Measurements from ENCODE around the gene MVB12B.

The MVB12B gene

DNA sequence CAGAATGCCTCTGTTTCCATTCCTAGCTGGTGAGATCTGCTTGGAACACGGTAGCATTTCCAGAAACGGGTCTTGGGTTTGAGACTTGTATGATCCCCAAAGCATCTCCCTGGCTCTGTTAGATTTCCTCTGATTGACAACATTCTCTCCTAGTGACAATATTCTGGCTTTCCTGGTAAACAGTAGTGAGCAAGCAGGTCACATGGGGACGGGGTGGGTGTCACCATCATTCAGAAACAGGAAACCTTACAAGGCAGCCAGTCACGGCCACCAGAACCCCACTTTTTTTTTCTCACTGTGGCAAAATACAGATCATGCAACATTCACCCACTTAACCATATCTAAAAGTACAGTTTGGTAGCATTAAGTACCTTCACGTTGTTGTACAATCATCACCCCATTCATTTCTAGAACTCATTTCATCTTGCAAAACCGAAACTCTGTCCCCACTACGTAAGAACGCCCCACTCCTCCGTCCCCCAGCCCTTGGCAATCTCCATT is 197.0 kb downstream of the MVB12B start:
- Histone ChIP-seq H3K9me3 (replicated peaks in 1 of 11) (no peaks in the 10 kb centered on the region), H3K4me1 (peaks cover 9 to 68% (median 17%) of the 10 kb centered on the region in 10 experiments; a peak in 16 of 20 replicates), H3K36me3 (no peaks in the 10 kb centered on the region), H3K27me3 (peaks cover 9 to 78% (median 55%) of the 10 kb centered on the region in 11 experiments), H3K9ac (no peak overlapping the region; a peak in 1 of 22 replicates), H3K27ac (peak overlapping the region in 1 of 11 experiments; percentile 20; a peak in 2 of 22 replicates), H4K20me1 (peaks cover 0 to 5% (median 0%) of the 10 kb centered on the region in 11 experiments; a peak in 3 of 22 replicates), H3K4me2 (peak overlapping the region in 5 of 11 experiments; percentile 9 to 78 (median 51); a peak in 6 of 22 replicates), H3K4me3 (no peak overlapping the region)
- TF ChIP-seq Cebpa-rat (IDR thresholded peaks at IDR 0.05), result no peak

DNA sequence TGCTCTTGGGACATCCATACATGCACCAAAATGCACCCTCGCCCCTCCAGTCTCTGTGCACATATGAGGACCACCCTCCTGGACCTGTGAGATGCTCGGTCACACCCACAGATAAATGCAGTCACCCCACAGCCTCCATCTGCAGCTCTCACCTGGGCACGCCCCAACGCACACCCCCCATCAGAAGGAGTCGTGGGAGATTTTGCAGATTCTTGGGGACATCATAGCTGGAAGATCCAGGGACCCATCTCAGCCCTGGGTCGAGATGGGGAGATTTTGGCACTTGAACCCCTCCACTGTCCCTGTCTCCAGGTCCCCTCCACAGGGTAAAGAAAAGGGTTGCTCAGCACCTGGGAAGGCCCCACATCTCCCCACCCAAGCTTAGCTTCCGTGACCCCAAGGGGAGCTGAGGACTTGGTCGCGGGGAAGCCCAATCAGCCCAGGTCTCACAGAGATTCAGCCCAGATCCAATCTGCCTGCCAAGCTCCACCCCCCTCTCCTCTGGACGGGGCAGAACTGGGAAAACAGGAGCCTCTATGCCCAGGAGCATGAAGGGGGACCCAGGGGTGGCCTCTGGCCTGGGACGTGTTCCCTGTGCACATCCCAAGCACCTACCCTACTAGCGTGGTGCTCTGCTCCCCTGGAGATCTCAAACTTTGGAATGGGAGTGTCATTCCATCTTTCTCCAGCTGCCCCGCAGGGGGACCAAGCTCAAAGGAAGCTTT is 197.9 kb downstream of the MVB12B start:
- Histone ChIP-seq H3K4me3 (no peak overlapping the region), H4K20me1 (no peaks in the 10 kb centered on the region; a peak in 3 of 22 replicates), H3K4me2 (peak overlapping the region in 3 of 11 experiments; percentile 51 to 78 (median 74); a peak in 6 of 22 replicates), H3K27me3 (peaks cover 3 to 69% (median 47%) of the 10 kb centered on the region in 11 experiments; a peak in 21 of 22 replicates), H3K9me3 (replicated peaks in 1 of 11) (no peaks in the 10 kb centered on the region), H3K9ac (no peak overlapping the region), H3K36me3 (no peaks in the 10 kb centered on the region), H3K4me1 (peaks cover 9 to 59% (median 17%) of the 10 kb centered on the region in 10 experiments; a peak in 16 of 20 replicates), H3K27ac (no peak overlapping the region)
- TF ChIP-seq Cebpa-rat (IDR thresholded peaks at IDR 0.05), result no peak

GRCh38 chr9:126526218-126527108 is 199.8 kb downstream of the MVB12B start:
- Histone ChIP-seq H3K27ac (0 out of 22 replicates have a peak overlapping the region, but pooled peaks of 1 of the 11 experiments have one; percentile 14), H3K27me3 (peaks cover 3 to 50% (median 27%) of the 10 kb centered on the region in 11 experiments; a peak in 15 of 22 replicates), H3K4me1 (peaks cover 9 to 59% (median 17%) of the 10 kb centered on the region in 10 experiments; a peak in 16 of 20 replicates), H3K9ac (no peak overlapping the region; a peak in 1 of 22 replicates), H3K4me2 (peak overlapping the region in 10 of 11 experiments; percentile 11 to 78 (median 30); a peak in 12 of 22 replicates), H3K4me3 (no peak overlapping the region), H3K9me3 (replicated peaks in 1 of 11) (no peaks in the 10 kb centered on the region), H4K20me1 (no peaks in the 10 kb centered on the region; a peak in 1 of 22 replicates), H3K36me3 (no peaks in the 10 kb centered on the region)
- TF ChIP-seq Cebpa-rat (IDR thresholded peaks at IDR 0.05), result no peak

DNA sequence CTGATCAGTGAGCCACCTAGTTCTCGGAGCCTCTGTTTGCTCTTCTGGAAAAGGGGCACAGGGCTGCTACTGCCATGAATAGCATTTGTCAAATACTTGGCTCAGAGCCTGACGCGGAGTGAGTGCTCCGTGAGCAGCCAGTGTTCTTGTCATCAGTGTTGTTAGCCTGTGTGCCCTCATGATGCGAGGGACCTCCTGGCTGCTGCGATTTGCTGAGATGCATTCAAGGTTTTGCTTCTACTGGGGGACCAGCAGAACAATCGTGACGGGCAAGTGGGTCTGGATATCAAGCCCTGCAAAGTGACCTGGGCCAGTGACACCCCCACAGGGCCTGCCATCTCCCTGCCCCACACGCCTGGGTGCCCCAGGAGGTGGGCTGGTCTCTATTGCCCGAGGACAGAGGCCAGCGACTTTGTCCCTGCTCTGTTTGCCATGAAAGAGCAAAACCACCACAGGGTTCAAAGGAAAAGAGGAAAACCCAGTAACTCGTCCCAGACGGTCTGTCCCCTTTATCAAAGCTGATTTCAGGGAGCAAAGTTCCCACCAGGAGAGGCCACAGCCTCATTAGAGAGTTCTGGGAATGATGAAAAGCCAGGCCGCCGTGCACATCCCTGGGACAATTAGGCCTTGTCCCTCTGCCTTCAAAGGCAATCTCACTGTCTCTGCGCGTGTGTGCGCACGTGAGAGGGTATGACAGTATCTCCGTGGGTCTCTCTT is 200.6 kb downstream of the MVB12B start:
- no peaks in the 10 kb centered on the region; a peak in 1 of 22 replicates for H4K20me1 ChIP-seq
- peaks cover 9 to 63% (median 17%) of the 10 kb centered on the region in 10 experiments; a peak in 16 of 20 replicates for H3K4me1 ChIP-seq
- H3K27me3 ChIP-seq, result peaks cover 3 to 42% (median 19%) of the 10 kb centered on the region in 11 experiments; a peak in 15 of 22 replicates
- no peaks in the 10 kb centered on the region for H3K9me3 ChIP-seq (replicated peaks in 1 of 11)
- H3K4me2 ChIP-seq, result peak overlapping the region in 4 of 11 experiments; percentile 24 to 78 (median 51); a peak in 4 of 22 replicates
- no peaks in the 10 kb centered on the region for H3K36me3 ChIP-seq
- no peak overlapping the region for H3K4me3 ChIP-seq
- H3K27ac ChIP-seq, result 0 out of 22 replicates have a peak overlapping the region, but pooled peaks of 1 of the 11 experiments have one; percentile 14
- H3K9ac ChIP-seq, result no peak overlapping the region
- TF ChIP-seq Cebpa-rat (IDR thresholded peaks at IDR 0.05), result no peak

- Histone ChIP-seq H3K36me3 (no peaks in the 10 kb centered on the region), H3K9ac (no peak overlapping the region), H3K27me3 (peaks cover 0 to 34% (median 11%) of the 10 kb centered on the region in 11 experiments; a peak in 12 of 22 replicates), H3K4me1 (peaks cover 9 to 63% (median 18%) of the 10 kb centered on the region in 10 experiments; a peak in 16 of 20 replicates), H3K4me2 (no peak overlapping the region), H4K20me1 (no peaks in the 10 kb centered on the region; a peak in 1 of 22 replicates), H3K27ac (no peak overlapping the region), H3K9me3 (replicated peaks in 1 of 11) (no peaks in the 10 kb centered on the region), H3K4me3 (no peak overlapping the region)
- TF ChIP-seq Cebpa-rat (IDR thresholded peaks at IDR 0.05), result no peak
Observed at GRCh38 chr9:126528111-126528510, 201.5 kb downstream of the MVB12B start.

DNA sequence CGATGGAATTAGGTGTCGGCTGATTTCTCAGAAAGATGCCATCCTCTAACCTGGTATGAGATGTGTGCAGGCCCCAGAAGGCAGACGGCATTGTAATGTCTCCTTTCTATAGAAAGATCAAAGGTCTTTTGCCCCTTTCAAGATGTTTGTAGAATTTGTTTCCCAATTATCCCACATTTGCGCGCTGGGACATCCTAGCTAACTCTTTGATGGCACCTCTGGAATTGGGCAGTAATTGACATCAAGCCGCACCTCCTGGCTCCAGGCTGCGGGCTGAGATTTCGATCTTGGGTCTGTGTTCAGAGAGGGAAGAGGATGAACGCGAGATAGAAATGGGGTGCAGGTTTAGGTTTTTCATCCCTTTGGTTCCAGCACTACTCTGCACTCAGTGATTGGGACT is 202.3 kb downstream of the MVB12B start:
- Histone ChIP-seq H3K9me3 (replicated peaks in 1 of 11) (no peaks in the 10 kb centered on the region), H3K27me3 (peaks cover 0 to 26% (median 10%) of the 10 kb centered on the region in 11 experiments; a peak in 11 of 22 replicates), H3K4me3 (no peak overlapping the region), H3K9ac (no peak overlapping the region), H4K20me1 (no peaks in the 10 kb centered on the region; a peak in 1 of 22 replicates), H3K27ac (no peak overlapping the region), H3K4me1 (peaks cover 9 to 63% (median 17%) of the 10 kb centered on the region in 10 experiments; a peak in 16 of 20 replicates), H3K36me3 (no peaks in the 10 kb centered on the region), H3K4me2 (no peak overlapping the region)
- no peak for TF ChIP-seq Cebpa-rat (IDR thresholded peaks at IDR 0.05)

- no peak overlapping the region for H3K27ac ChIP-seq
- H3K9ac ChIP-seq, result no peak overlapping the region
- H3K27me3 ChIP-seq, result peaks cover 0 to 14% (median 8%) of the 10 kb centered on the region in 11 experiments; a peak in 9 of 22 replicates
Observed at GRCh38 chr9:126531035-126531571, 204.5 kb downstream of the MVB12B start.

More at GRCh38 chr9:126531035-126531571, 204.5 kb downstream of the MVB12B start:
- no peak overlapping the region for H3K4me3 ChIP-seq
- no peaks in the 10 kb centered on the region for H3K36me3 ChIP-seq
- H4K20me1 ChIP-seq, result no peaks in the 10 kb centered on the region; a peak in 1 of 22 replicates
- H3K4me1 ChIP-seq, result peaks cover 8 to 57% (median 18%) of the 10 kb centered on the region in 10 experiments; a peak in 18 of 20 replicates
- peak overlapping the region in 2 of 11 experiments; percentile 83 to 96; a peak in 3 of 22 replicates for H3K4me2 ChIP-seq
- no peak for TF ChIP-seq Cebpa-rat (IDR thresholded peaks at IDR 0.05)
- no peaks in the 10 kb centered on the region for H3K9me3 ChIP-seq (replicated peaks in 1 of 11)
